Stimulated activated CD4-positive, alpha-beta T cell treated with anti-CD3 and anti-CD28 coated beads, Interleukin-4, amount 100 ng/mL, for 4 hours (primary cell): Measurements from ENCODE around the gene OR4A5.
"Not testable (repeated sequence)": the region's sequence is repeated elsewhere in the genome, so short reads cannot be mapped to it uniquely, and the experiment has no call there.

Experiments used
- DNase-seq, 2 experiments: peaks; one replicate each; pipeline ENCODE4 v3.0.0-alpha.2; 2020

The OR4A5 gene, protein sequence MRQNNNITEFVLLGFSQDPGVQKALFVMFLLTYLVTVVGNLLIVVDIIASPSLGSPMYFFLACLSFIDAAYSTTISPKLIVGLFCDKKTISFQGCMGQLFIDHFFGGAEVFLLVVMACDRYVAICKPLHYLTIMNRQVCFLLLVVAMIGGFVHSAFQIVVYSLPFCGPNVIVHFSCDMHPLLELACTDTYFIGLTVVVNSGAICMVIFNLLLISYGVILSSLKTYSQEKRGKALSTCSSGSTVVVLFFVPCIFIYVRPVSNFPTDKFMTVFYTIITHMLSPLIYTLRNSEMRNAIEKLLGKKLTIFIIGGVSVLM

DNA sequence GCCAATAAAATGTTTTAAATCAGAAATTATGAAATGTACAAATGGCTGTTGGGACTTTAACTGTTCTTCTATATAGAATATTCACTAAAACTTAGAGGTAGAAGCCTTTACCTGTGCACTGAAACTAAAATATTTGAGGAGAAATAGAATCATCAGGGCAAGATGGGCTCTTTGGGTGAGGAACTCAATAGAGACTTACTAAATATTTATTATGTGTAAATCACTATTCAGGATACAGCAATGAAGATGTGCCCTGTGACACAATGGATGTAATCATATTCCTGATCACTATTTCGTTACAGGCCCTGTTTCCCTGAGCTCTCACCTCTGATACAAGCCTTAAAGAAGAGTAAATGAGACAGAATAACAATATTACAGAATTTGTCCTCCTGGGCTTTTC lies at the start of gene OR4A5:
Gene OR4A5 (plus strand): TSS at position 301 of the 400 bp plus-strand sequence. CDS start 53 bp downstream, at position 354.
- not testable (repeated sequence) for DNase-seq

DNA sequence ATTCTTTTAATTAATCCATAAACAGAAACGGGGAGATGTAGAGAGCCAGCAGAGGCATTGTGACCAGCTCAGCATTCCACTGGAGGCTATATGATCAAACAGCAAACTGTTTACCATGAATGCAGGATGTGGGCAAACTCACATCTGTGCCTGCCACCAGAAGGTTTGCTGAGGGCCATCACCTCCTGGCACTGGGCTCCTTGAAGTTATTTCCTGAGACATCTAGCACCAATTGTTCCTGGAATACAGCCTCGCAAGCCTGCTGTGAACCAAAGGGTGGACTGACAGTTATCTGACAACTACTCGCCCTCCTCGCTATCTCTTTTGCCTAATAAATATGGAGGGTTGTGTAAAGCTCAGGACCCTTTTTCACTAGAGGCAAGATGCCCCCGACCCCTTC lies 13.5 kb downstream of the OR4A5 start:
- not testable (repeated sequence) for DNase-seq
